Liver (tissue), 9 donors: ENCODE data around the gene DDX23. TPM values are rescaled to one million over a fixed set of nuclear protein-coding genes. Genes with fewer than 3 reads are reported as not detected.
"Not testable (repeated sequence)": the region's sequence is repeated elsewhere in the genome, so short reads cannot be mapped to it uniquely, and the experiment has no call there.

Experiments used
- DNase-seq: peaks from one replicate; pipeline ENCODE4 v3.0.0-alpha.2; 2017; ENCODE audit warnings: low spot score
- H3K27ac ChIP-seq, 2 donors: one replicate each; pipeline ENCODE4 v1.7.0; 2013; ENCODE audit warnings: inconsistent platforms in 2 of 2, low read length in 2 of 2, control low read depth in 1 of 2, low read depth in 1 of 2, mild to moderate bottlenecking in 1 of 2
- H3K27me3 ChIP-seq, 4 donors: one replicate each; pipeline versions ENCODE4 v1.6.1 to v1.7.0; 2013; ENCODE audit warnings: low read length in 3 of 4, inconsistent platforms in 1 of 4, mild to moderate bottlenecking in 1 of 4, moderate library complexity in 1 of 4; ENCODE audit not compliant: control insufficient read depth in 4 of 4, insufficient read depth in 4 of 4
- H3K36me3 ChIP-seq, 4 donors: one replicate each; pipeline versions ENCODE4 v1.6.1 to v1.7.0; 2013; ENCODE audit warnings: low read length in 3 of 4, mild to moderate bottlenecking in 3 of 4, low read depth in 1 of 4, moderate library complexity in 1 of 4; ENCODE audit not compliant: control insufficient read depth in 4 of 4, insufficient read depth in 3 of 4
- H3K4me1 ChIP-seq, 4 donors: one replicate each; pipeline versions ENCODE4 v1.6.1 to v1.7.0; 2013; ENCODE audit warnings: low read length in 3 of 4, mild to moderate bottlenecking in 3 of 4, moderate library complexity in 1 of 4; ENCODE audit not compliant: control insufficient read depth in 4 of 4, insufficient read depth in 4 of 4
- H3K4me3 ChIP-seq, 3 donors: one replicate each; pipeline versions ENCODE4 v1.6.1 to v1.7.0; 2013; ENCODE audit warnings: low read length in 3 of 3, control low read depth in 1 of 3, low read depth in 1 of 3, mild to moderate bottlenecking in 1 of 3
- H3K9ac ChIP-seq, 2 donors: one replicate each; pipeline ENCODE4 v1.7.0; 2013; ENCODE audit warnings: low read length in 2 of 2, mild to moderate bottlenecking in 2 of 2, moderate library complexity in 2 of 2, control low read depth in 1 of 2, low read depth in 1 of 2
- H3K9me3 ChIP-seq, 4 donors: one replicate each; pipeline versions ENCODE4 v1.6.1 to v1.7.0; 2013; ENCODE audit warnings: low read length in 3 of 4; ENCODE audit not compliant: control insufficient read depth in 4 of 4
- EGR1 ChIP-seq, 2 donors: IDR thresholded peaks; 2 replicates each; pipeline ENCODE4 v1.6.1; 2016 to 2018; ENCODE audit warnings: antibody characterized with exemption in 2 of 2, low read depth in 2 of 2
- HNF4G ChIP-seq: IDR thresholded peaks from 2 replicates; pipeline ENCODE4 v1.6.1; 2016; ENCODE audit warnings: antibody characterized with exemption
- JUND ChIP-seq, 2 donors: IDR thresholded peaks; 2 replicates each; pipeline ENCODE4 v1.6.1; 2016; ENCODE audit warnings: antibody characterized with exemption in 2 of 2
- NR2F2 ChIP-seq: IDR thresholded peaks from 2 replicates; pipeline ENCODE4 v1.6.1; 2016; ENCODE audit warnings: antibody characterized with exemption
- RAD21 ChIP-seq, 2 donors: IDR thresholded peaks; 2 replicates each; pipeline ENCODE4 v1.6.1; 2016; ENCODE audit warnings: antibody characterized with exemption in 2 of 2, mild to moderate bottlenecking in 2 of 2
- RXRA ChIP-seq, 2 donors: IDR thresholded peaks; 2 replicates each; pipeline ENCODE4 v1.6.1; 2017 to 2018; ENCODE audit warnings: antibody characterized with exemption in 2 of 2, mild to moderate bottlenecking in 1 of 2
- YY1 ChIP-seq: IDR thresholded peaks from 2 replicates; pipeline ENCODE4 v1.6.1; 2016; ENCODE audit warnings: antibody characterized with exemption, mild to moderate bottlenecking
- WGBS: extraction: QIAGEN DNeasy Blood & Tissue Kit; methylation state at CpG from one replicate; pipeline ENCODE4 v1.1.7; 2013; 5-methylcytosine and 5-hydroxymethylcytosine counted together
- polyA plus RNA-seq, 2 donors: library from polyadenylated mRNA; stranded (reverse) in 1 of 2; unstranded in 1 of 2; fragments of 200-250 nt in 1 of 2; fragments of >200 nt in 1 of 2; fragmentation: Nextera tagmentation in 1 of 2; extraction: Ambion mirVana in 1 of 2; gene quantifications; one replicate each; pipeline versions ENCODE4 v1.2.1 to v1.2.3, GENCODE V29; 2013 to 2015
- total RNA-seq, 2 donors: library from RNA; depleted of rRNA; stranded (reverse); fragments of >200 nt; gene quantifications; one replicate each; pipeline ENCODE4 v1.2.3, GENCODE V29; 2014
- TF ChIP-seq, protein P1 (sequence below): IDR thresholded peaks from 2 replicates; pipeline ENCODE4 v1.6.1; 2016; ENCODE audit warnings: antibody characterized with exemption, mild to moderate bottlenecking
- TF ChIP-seq, protein P2 (sequence below): IDR thresholded peaks from 2 replicates; pipeline ENCODE4 v1.6.1; 2016; ENCODE audit warnings: antibody characterized with exemption
- TF ChIP-seq, protein P3 (sequence below): fragments of 150-350 bp; IDR thresholded peaks from 2 replicates; pipeline ENCODE4 v1.5.1; 2017; ENCODE audit warnings: improper control_type of control experiment, low read depth, low read length; ENCODE audit not compliant: missing input control
- TF ChIP-seq, protein P4 (sequence below): IDR thresholded peaks from 2 replicates; pipeline ENCODE4 v1.6.1; 2016; ENCODE audit warnings: antibody characterized with exemption
- donor health status: healthy.
- donor health status: healthy.
- donor health status: healthy.
- donor health status: healthy.
- donor health status: healthy.

Gene DDX23
- total and polyA plus RNA-seq, 4 donors: 16.9 to 60.6 (median 29.7) TPM

DNA sequence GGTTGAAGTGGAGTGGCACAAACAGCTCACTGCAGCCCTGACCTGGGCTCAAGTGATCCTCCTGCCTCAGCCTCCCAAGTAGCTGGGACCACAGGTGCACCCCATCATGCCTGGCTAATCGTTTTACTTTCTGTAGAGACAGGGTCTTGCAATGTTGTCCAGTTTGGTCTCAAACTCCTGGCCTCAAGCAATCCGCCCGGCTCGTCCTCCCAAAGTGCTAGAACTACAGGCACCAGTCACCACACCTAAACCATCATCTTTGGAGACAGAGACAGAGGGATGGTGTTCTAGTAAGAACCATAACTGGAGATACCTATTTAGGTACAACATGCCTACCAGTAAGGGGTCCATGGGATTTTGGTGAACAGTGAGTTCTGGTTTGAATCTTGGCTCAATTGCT, 2.5 kb upstream of the DDX23 start (continued):
- TF ChIP-seq, protein P1, sequence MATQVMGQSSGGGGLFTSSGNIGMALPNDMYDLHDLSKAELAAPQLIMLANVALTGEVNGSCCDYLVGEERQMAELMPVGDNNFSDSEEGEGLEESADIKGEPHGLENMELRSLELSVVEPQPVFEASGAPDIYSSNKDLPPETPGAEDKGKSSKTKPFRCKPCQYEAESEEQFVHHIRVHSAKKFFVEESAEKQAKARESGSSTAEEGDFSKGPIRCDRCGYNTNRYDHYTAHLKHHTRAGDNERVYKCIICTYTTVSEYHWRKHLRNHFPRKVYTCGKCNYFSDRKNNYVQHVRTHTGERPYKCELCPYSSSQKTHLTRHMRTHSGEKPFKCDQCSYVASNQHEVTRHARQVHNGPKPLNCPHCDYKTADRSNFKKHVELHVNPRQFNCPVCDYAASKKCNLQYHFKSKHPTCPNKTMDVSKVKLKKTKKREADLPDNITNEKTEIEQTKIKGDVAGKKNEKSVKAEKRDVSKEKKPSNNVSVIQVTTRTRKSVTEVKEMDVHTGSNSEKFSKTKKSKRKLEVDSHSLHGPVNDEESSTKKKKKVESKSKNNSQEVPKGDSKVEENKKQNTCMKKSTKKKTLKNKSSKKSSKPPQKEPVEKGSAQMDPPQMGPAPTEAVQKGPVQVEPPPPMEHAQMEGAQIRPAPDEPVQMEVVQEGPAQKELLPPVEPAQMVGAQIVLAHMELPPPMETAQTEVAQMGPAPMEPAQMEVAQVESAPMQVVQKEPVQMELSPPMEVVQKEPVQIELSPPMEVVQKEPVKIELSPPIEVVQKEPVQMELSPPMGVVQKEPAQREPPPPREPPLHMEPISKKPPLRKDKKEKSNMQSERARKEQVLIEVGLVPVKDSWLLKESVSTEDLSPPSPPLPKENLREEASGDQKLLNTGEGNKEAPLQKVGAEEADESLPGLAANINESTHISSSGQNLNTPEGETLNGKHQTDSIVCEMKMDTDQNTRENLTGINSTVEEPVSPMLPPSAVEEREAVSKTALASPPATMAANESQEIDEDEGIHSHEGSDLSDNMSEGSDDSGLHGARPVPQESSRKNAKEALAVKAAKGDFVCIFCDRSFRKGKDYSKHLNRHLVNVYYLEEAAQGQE: no peak
- TF ChIP-seq NR2F2 (no peak), YY1 (no peak), HNF4G (no peak), EGR1 (IDR thresholded peaks at IDR 0.05; ENCODE audit: low read depth in 2 of 2) (no peak)

DNA sequence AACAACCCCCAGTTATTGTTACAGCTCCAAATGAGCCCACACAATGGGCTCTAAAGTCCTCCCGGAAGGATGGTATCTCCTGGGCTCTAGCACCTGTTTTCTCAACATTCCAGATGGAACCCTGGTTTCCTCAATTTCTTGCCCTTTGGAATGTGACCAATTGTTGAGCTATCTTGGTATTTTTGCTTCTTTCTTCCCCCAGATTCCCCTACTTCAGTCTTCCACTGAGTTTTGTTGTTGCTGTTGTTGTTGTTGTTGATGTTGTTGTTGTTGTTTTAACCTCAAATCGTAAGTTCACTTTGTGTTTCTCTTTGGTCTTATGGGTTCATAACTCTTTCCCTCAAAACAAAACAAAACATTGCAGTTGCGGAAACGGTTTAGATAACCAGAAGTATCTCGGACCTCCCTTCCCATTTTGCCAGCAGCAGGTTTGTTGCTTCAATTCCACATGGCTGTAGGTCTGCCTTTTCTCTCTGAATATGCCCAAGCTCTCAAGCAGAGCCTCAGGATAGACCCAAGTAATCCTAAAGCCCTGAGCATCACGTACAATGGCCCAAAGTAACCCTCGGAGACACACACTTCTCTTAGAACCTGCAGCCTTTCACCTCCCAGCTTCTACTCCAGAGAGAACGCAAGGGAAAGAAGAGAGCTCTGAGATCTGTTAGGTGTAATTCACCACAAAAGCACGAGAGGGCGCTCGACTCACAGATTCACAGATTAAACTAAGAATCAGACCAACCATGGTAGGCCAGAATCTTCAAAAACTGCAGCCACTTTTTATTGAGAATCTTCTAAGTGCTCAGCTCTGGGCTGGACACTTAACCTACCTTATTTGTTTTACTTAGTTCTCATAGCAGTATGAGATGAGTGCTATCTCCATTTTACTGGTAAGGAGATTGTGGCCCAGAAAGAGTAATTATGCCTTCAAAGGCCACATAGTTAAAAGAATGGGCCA, 1.0 kb upstream of the DDX23 start:
- peaks cover 2 to 24% (median 20%) of the 10 kb centered on the region in 4 donors for H3K4me1 ChIP-seq
- TF ChIP-seq JUND (IDR thresholded peaks at IDR 0.05): no peak
- TF ChIP-seq, protein P2, sequence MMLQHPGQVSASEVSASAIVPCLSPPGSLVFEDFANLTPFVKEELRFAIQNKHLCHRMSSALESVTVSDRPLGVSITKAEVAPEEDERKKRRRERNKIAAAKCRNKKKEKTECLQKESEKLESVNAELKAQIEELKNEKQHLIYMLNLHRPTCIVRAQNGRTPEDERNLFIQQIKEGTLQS: no peak
- TF ChIP-seq, protein P3, sequence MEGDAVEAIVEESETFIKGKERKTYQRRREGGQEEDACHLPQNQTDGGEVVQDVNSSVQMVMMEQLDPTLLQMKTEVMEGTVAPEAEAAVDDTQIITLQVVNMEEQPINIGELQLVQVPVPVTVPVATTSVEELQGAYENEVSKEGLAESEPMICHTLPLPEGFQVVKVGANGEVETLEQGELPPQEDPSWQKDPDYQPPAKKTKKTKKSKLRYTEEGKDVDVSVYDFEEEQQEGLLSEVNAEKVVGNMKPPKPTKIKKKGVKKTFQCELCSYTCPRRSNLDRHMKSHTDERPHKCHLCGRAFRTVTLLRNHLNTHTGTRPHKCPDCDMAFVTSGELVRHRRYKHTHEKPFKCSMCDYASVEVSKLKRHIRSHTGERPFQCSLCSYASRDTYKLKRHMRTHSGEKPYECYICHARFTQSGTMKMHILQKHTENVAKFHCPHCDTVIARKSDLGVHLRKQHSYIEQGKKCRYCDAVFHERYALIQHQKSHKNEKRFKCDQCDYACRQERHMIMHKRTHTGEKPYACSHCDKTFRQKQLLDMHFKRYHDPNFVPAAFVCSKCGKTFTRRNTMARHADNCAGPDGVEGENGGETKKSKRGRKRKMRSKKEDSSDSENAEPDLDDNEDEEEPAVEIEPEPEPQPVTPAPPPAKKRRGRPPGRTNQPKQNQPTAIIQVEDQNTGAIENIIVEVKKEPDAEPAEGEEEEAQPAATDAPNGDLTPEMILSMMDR: peak; percentile 96
- peak in 1 of 2 donors; percentile 35 for TF ChIP-seq RXRA (IDR thresholded peaks at IDR 0.05)
- peak; percentile 99 for TF ChIP-seq RAD21 (IDR thresholded peaks at IDR 0.05)
- TF ChIP-seq, protein P4, sequence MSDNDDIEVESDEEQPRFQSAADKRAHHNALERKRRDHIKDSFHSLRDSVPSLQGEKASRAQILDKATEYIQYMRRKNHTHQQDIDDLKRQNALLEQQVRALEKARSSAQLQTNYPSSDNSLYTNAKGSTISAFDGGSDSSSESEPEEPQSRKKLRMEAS: no peak
- H3K9me3 ChIP-seq: no peaks in the 10 kb centered on the region
- no peaks in the 10 kb centered on the region for H3K27me3 ChIP-seq
- H3K9ac ChIP-seq: peak overlapping the region; percentile 23 to 75
- H3K4me3 ChIP-seq: peak overlapping the region in 2 of 3 donors; percentile 63 to 97
- under 1% methylated on average over 11 of the region's 11 CpGs for WGBS
- H3K36me3 ChIP-seq: peaks cover 0 to 8% (median 3%) of the 10 kb centered on the region in 4 donors
- H3K27ac ChIP-seq: peak overlapping the region; percentile 70 to 86
- peak; percentile 91 for DNase-seq

DNA sequence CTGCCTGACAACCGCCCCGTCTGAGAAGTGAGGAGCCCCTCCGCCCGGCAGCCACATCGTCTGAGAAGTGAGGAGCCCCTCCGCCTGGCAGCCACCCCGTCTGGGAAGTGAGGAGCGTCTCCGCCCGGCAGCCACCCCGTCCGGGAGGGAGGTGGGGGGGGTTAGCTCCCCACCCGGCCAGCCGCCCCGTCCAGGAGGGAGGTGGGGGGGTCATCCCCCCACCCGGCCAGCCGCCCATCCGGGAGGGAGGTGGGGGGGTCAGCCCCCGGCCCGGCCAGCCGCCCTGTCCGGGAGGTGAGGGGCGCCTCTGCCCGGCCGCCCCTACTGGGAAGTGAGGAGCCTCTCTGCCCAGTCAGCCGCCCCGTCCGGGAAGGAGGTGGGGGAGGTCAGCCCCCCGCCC, 9.9 kb downstream of the DDX23 start:
- not testable (repeated sequence) for H3K27ac ChIP-seq, H3K9me3 ChIP-seq, H3K9ac ChIP-seq, H3K4me3 ChIP-seq, H3K27me3 ChIP-seq, H3K4me1 ChIP-seq, DNase-seq
- H3K36me3 ChIP-seq: peaks cover 28 to 59% (median 48%) of the 10 kb centered on the region in 4 donors
- 96% methylated on average over 29 of the region's 29 CpGs for WGBS
